Caco-2 (cell line): ENCODE results near the gene UBA7. TPM values are rescaled to one million over a fixed set of nuclear protein-coding genes. Genes with fewer than 3 reads are reported as not detected.

ENCODE experiments used
- BruUV-seq: library from RNA; stranded (reverse); fragments of 400-500 nt; replicated peaks from 2 replicates; lab custom pipeline; 2021; lab: Mats Ljungman, UMichigan
- CTCF ChIA-PET: fragments of 300-600 bp; sonication (Branson Sonifier 250); formaldehyde crosslinking; loops from one replicate; lab custom pipeline; 2022; ENCODE audit warnings: antibody characterized with exemption; lab: Charles Lee
- POLR2A ChIA-PET: fragments of 300-600 bp; sonication (Branson Sonifier 250); formaldehyde crosslinking; loops from one replicate; lab custom pipeline; 2022; ENCODE audit warnings: antibody characterized with exemption; lab: Charles Lee
- DNase-seq, 2 experiments: peaks; one replicate each; pipeline versions ENCODE4 v3.0.0 to v3.0.0-alpha.2; 2020 to 2022
- H3K27me3 ChIP-seq: replicated peaks from 2 replicates; pipeline ENCODE4 v1.6.0; 2011; ENCODE audit warnings: low read length; ENCODE audit not compliant: control insufficient read depth, insufficient read depth
- H3K36me3 ChIP-seq: 2 replicates; pipeline ENCODE4 v1.5.1; 2011; ENCODE audit warnings: low read length; ENCODE audit not compliant: control insufficient read depth, insufficient read depth
- H3K4me1 ChIP-seq: fragments of 250-450 bp; sonication (Bioruptor Pico); 2 replicates; pipeline ENCODE4 v1.5.1; 2020; ENCODE audit warnings: mild to moderate bottlenecking
- H3K4me3 ChIP-seq: 2 replicates; pipeline ENCODE4 v1.5.1; 2011; ENCODE audit warnings: low read depth, mild to moderate bottlenecking, control low read depth, low read length
- H3K9me3 ChIP-seq: fragments of 250-450 bp; sonication (Bioruptor Pico); 2 replicates; pipeline ENCODE4 v1.5.1; 2020; ENCODE audit warnings: mild to moderate bottlenecking, moderate library complexity
- H3K27ac Mint-ChIP-seq: one replicate; pipeline ENCODE4 v1.8.0; 2022; ENCODE audit warnings: mixed read lengths; ENCODE audit not compliant: unreplicated experiment
- H3K27me3 Mint-ChIP-seq: one replicate; pipeline ENCODE4 v1.8.0; 2022; ENCODE audit warnings: mixed read lengths; ENCODE audit not compliant: insufficient read depth, unreplicated experiment
- H3K36me3 Mint-ChIP-seq: one replicate; pipeline ENCODE4 v1.8.0; 2022; ENCODE audit warnings: mild to moderate bottlenecking, mixed read lengths; ENCODE audit not compliant: insufficient read depth, unreplicated experiment
- H3K4me1 Mint-ChIP-seq: one replicate; pipeline ENCODE4 v1.8.0; 2022; ENCODE audit warnings: low read depth, mixed read lengths; ENCODE audit not compliant: unreplicated experiment
- H3K4me3 Mint-ChIP-seq: one replicate; pipeline ENCODE4 v1.8.0; 2022; ENCODE audit warnings: mild to moderate bottlenecking, moderate library complexity, mixed read lengths; ENCODE audit not compliant: unreplicated experiment
- H3K9me3 Mint-ChIP-seq: one replicate; pipeline ENCODE4 v1.8.0; 2022; ENCODE audit warnings: mixed read lengths; ENCODE audit not compliant: unreplicated experiment
- CTCF ChIP-seq, 2 experiments: fragments of 200-600 bp in 1 of 2; IDR thresholded peaks; 1 replicate in 1 of 2; 2 replicates in 1 of 2; pipeline versions ENCODE4 v1.5.1 to v1.8.0; 2011 to 2022; ENCODE audit warnings: antibody characterized with exemption in 1 of 2, control low read depth in 1 of 2, inconsistent platforms in 1 of 2, low read depth in 1 of 2, low read length in 1 of 2, mild to moderate bottlenecking in 1 of 2, moderate library complexity in 1 of 2; ENCODE audit not compliant: insufficient read depth in 1 of 2, severe bottlenecking in 1 of 2, unreplicated experiment in 1 of 2
- intact Hi-C: fragments of 100-400 bp; cut with micrococcal nuclease; formaldehyde crosslinking; loops from one replicate; pipeline ENCODE4 v1.10.0; 2022; ENCODE audit not compliant: unreplicated experiment
- total RNA-seq: library from RNA; stranded (reverse); gene quantifications from 2 replicates; pipeline ENCODE4 v1.2.3, GENCODE V29; 2022

Gene UBA7
- total RNA-seq, 1 experiment from 2014 or later = 0.93 TPM

DNA sequence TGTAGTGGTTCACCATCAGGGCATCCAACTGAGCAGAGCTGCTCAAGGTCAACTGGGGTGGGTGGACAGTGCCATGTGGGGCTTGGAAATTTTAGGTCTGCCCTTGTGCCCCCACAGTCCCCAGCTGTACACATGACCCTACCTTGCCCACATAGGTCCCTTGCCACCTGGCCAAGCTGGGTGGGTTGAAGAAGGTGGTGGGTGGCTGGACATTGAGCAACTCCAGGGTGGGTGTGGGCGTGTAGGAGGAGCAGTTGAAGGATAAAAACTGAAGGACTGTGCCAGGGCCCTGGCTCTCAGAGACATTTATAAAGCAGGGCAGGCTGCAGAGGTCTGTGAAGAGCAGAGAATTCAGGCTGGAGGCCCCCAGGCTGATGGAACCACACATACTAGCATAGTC lies 14.6 kb downstream of the UBA7 start:
- no peaks in the 10 kb centered on the region for H3K9me3 ChIP-seq
- H3K4me1 ChIP-seq = no peaks in the 10 kb centered on the region
- H3K27ac Mint-ChIP-seq = no peak overlapping the region
- TF ChIP-seq CTCF (IDR thresholded peaks at IDR 0.05; ENCODE audit: insufficient read depth in 1 of 2, low read depth in 1 of 2, low read length in 1 of 2, severe bottlenecking in 1 of 2, unreplicated experiment in 1 of 2) = no peak
- POLR2A ChIA-PET = no interaction called here
- H3K9me3 Mint-ChIP-seq = no peaks in the 10 kb centered on the region
- H3K36me3 ChIP-seq = no peaks in the 10 kb centered on the region
- CTCF ChIA-PET = interaction anchor here (1.0 kb wide), 1 partner anchor 40 kb away, joined by 3 read pairs; no protein-coding TSS in a partner anchor
- peaks cover 16% of the 10 kb centered on the region for H3K4me1 Mint-ChIP-seq
- H3K36me3 Mint-ChIP-seq = peaks cover 5% of the 10 kb centered on the region
- no peak for DNase-seq
- H3K27me3 ChIP-seq = no peaks in the 10 kb centered on the region
- no peak overlapping the region for H3K4me3 Mint-ChIP-seq
- H3K4me3 ChIP-seq = no peak overlapping the region
- H3K27me3 Mint-ChIP-seq = peaks cover 2% of the 10 kb centered on the region
- intact Hi-C loops = no loop called here
- no TSS peak for BruUV-seq

- Mint-ChIP-seq H3K4me1 (no peaks in the 10 kb centered on the region), H3K36me3 (no peaks in the 10 kb centered on the region), H3K9me3 (no peaks in the 10 kb centered on the region), H3K27ac (no peak overlapping the region), H3K4me3 (no peak overlapping the region), H3K27me3 (no peaks in the 10 kb centered on the region)
- Histone ChIP-seq H3K4me1 (no peaks in the 10 kb centered on the region), H3K4me3 (no peak overlapping the region), H3K36me3 (no peaks in the 10 kb centered on the region), H3K9me3 (no peaks in the 10 kb centered on the region), H3K27me3 (no peaks in the 10 kb centered on the region)
- no peak for DNase-seq
- CTCF ChIA-PET = interaction anchor here (0.6 to 0.7 kb wide), 2 partner anchors 37 to 134 kb away, joined by 5 to 6 read pairs; no protein-coding TSS in a partner anchor
- BruUV-seq = no TSS peak
- POLR2A ChIA-PET = no interaction called here
- TF ChIP-seq CTCF (IDR thresholded peaks at IDR 0.05; ENCODE audit: insufficient read depth in 1 of 2, low read depth in 1 of 2, low read length in 1 of 2, severe bottlenecking in 1 of 2, unreplicated experiment in 1 of 2) = no peak
- intact Hi-C loops = no loop called here
Observed at GRCh38 chr3:49794926-49795905, 18.5 kb downstream of the UBA7 start.

- Mint-ChIP-seq H3K27ac (no peak overlapping the region), H3K36me3 (no peaks in the 10 kb centered on the region), H3K4me3 (no peak overlapping the region), H3K27me3 (no peaks in the 10 kb centered on the region), H3K9me3 (no peaks in the 10 kb centered on the region), H3K4me1 (no peaks in the 10 kb centered on the region)
- ChIA-PET POLR2A (no interaction called here), CTCF (interaction anchor here (0.6 kb wide), 1 partner anchor 135 kb away, joined by 6 read pairs; no protein-coding TSS in a partner anchor)
- H3K9me3 ChIP-seq = no peaks in the 10 kb centered on the region
- no TSS peak for BruUV-seq
- H3K4me1 ChIP-seq = 0 out of 2 replicates have a peak, but pooled peaks cover 3% of the 10 kb centered on the region
- H3K4me3 ChIP-seq = no peak overlapping the region
- TF ChIP-seq CTCF (IDR thresholded peaks at IDR 0.05; ENCODE audit: insufficient read depth in 1 of 2, low read depth in 1 of 2, low read length in 1 of 2, severe bottlenecking in 1 of 2, unreplicated experiment in 1 of 2) = no peak
- H3K27me3 ChIP-seq = no peaks in the 10 kb centered on the region
- intact Hi-C loops = no loop called here
- no peaks in the 10 kb centered on the region for H3K36me3 ChIP-seq
- DNase-seq = no peak
Observed at GRCh38 chr3:49794431-49794830, 19.3 kb downstream of the UBA7 start.
